GM19351 (cell line): ENCODE results near the gene ATP8B3.

Experiments used
- ATAC-seq: cut with Tn5 transposase; IDR thresholded peaks from one replicate; pipeline ENCODE4 v1.9.1; 2021; ENCODE audit warnings: mild to moderate bottlenecking, moderate library complexity; ENCODE audit not compliant: unreplicated experiment

Gene ATP8B3

GRCh38 chr19:1837222-1837565 lies 25.1 kb upstream of the ATP8B3 start:
- no peak for ATAC-seq

- no peak for ATAC-seq
These were observed 24.6 kb upstream of the ATP8B3 start for GRCh38 chr19:1836458-1837221.

DNA sequence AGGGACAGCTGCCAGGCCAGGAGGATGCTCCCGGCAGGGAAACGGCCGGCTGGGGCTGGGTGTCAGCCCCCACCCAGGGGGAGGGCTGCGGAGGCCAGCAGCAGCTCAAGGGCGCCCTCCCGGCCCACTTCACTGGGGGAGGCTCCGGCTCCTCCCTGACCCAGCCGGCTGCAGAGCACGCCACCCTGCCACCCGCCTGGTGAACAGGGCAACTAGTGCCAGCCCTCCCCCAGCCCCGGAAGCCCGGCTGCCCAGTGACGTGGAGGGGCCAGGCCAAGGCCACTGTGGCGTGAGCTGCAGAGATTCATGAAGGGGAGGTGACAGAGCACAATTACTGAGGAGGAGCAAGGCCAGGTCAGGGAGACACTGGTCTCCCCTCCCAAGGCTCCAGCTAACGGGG lies 21.5 kb upstream of the ATP8B3 start:
- no peak for ATAC-seq

- no peak for ATAC-seq
These were observed 20.1 kb upstream of the ATP8B3 start for GRCh38 chr19:1832046-1832663.

GRCh38 chr19:1830978-1831377 lies 18.9 kb upstream of the ATP8B3 start:
- no peak for ATAC-seq

DNA sequence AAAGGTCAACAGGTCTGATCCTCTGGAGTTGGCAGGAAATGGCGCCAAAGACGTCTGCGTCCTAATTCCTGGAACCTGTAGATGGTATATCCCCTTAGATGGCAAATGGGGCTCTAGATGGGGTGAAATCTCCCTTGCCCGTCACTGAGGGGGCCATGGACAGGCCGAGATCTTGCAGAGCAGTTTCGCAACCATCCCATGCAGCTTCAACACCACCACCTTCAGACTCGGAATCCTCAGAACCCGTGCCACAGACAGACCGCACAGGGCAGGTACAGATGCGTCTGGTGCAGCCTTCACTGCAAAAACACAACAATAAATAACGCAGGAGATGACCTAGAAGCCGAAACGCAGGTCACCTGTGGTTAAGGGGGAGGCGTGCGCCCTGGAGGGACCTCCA lies 18.5 kb upstream of the ATP8B3 start:
- no peak for ATAC-seq

DNA sequence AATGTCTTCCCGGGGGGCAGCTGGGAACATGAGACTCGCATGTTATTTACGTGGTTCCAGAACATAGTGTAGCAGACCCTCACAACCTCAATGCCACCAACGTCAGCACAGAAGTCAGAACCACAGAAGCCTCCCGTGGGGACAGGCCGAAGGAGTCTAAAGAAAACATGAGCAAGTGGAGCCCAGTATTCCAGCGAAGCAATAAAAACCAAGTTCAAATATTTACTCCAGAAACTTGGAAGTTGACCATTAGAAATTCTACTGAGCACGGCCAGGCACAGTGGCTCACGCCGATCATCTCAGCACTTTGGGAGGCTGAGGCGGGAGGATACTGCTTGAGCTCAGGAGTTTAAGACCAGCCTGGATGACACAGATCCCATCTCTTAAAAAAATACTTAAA lies 17.9 kb upstream of the ATP8B3 start:
- no peak for ATAC-seq

DNA sequence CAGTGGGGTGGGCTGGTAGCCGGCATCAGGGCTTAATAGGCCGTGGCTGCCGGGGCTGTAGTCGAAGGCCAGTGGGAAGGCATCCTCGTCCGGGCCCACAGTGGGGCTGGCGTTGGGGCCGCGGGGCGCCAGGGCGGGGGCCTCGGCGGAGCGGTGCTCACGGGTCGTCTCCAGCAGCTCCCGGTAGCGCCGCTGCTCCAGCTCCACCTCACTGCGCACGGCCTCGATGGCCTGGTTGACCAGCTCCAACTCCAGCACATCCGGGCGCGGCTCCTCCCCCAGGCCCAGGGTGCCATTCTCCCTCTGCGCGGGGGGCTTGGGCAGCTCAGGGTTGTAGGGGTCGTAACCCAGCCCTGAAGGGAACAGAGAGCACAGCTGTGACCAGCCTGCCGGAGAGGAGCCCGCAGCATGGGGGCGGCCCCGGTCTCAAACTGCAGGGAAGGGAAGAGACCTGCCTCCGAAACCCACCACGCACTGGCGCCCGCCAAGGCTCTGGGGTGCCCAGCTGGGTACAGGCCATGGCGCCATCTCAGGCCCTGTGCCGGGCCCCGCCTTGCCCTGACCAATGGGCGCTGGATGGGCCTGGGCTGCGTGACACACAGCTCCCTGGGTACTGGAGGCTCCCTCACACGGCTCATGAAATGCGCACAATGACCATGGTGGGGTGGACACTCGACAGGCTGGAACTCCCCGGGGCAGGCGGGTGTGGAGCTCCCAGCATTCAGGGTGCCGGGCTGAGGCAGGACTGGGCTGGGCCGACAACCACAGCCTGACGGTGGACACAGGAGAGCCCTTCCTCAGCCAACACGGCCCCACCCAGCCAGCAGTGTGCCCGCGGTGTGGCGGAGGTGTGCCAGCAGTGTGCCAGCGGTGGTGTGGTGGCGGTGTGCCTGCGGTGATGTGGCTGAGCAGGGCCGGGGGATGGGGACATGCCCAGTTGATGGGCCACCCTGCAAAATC lies 16.5 kb upstream of the ATP8B3 start:
- no peak for ATAC-seq

GRCh38 chr19:1827566-1828278 lies 15.6 kb upstream of the ATP8B3 start:
- ATAC-seq, result no peak

GRCh38 chr19:1826557-1827521 lies 14.8 kb upstream of the ATP8B3 start:
- ATAC-seq, result no peak

GRCh38 chr19:1825909-1826556 lies 14.0 kb upstream of the ATP8B3 start:
- no peak for ATAC-seq

- no peak for ATAC-seq
These were observed 12.2 kb upstream of the ATP8B3 start for GRCh38 chr19:1824252-1824622.

GRCh38 chr19:1823539-1824251 lies 11.6 kb upstream of the ATP8B3 start:
- no peak for ATAC-seq

GRCh38 chr19:1823020-1823419 lies 10.9 kb upstream of the ATP8B3 start:
- no peak for ATAC-seq

DNA sequence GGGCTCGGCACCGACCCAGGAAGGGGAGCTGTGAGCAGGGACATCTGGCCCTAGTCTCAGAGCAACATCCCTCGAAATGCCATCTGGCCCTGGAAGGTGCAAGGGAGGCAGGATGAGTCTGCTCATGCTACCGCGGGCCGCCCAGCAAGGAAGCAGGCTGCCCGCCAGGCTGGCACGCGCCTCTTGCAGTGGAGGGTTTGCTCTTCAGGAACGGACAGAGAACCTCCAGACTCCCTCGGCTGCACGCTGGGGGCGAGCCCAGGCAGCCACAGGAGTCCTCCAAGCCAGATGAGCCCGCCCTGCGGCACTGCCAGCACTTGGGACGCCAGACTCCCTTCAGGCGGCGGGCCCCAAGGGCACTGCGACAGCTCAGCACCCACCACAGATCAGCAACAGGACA lies 10.1 kb upstream of the ATP8B3 start:
- ATAC-seq, result no peak

- no peak for ATAC-seq
These were observed 7.5 kb upstream of the ATP8B3 start for GRCh38 chr19:1819341-1820255.

- ATAC-seq, result no peak
These were observed 6.6 kb upstream of the ATP8B3 start for GRCh38 chr19:1818549-1819195.
